Sciatic nerve (tissue), 2 donors: Measurements from ENCODE around the gene MST1R. TPM values are rescaled to one million over a fixed set of nuclear protein-coding genes. Genes with fewer than 3 reads are reported as not detected.
"Not testable (repeated sequence)": the region's sequence is repeated elsewhere in the genome, so short reads cannot be mapped to it uniquely, and the experiment has no call there.

ENCODE experiments used
- ATAC-seq: fragments of 200-7000 bp; cut with Tn5 transposase; one replicate; pipeline ENCODE4 v1.9.1; 2020; ENCODE audit warnings: mild to moderate bottlenecking, moderate library complexity
- DNase-seq: peaks from one replicate; pipeline ENCODE4 v3.0.0-alpha.2; 2020; ENCODE audit warnings: low spot score
- intact Hi-C: fragments of 100-400 bp; cut with DNase I; formaldehyde crosslinking; loops from one replicate; pipeline ENCODE4 v1.14.2; 2022
- total RNA-seq: library from RNA; stranded (reverse); fragmentation: NEBNext Ultra II Directional; extraction: Animal tissue kit (Norgen Biotek cat#: 25700); gene quantifications from one replicate; pipeline ENCODE4 v1.2.1, GENCODE V29; 2021
- donor health status: DM: no; HTN: no; CAD: no.
- donor health status: DM: no; HTN: no; CAD: no.

MST1R gene
- 2.7 TPM for total RNA-seq

GRCh38 chr3:49903451-49904424, at the start of gene MST1R:
TSS of gene MST1R (minus strand) at chr3:49903873. CDS start at chr3:49903609, 264 bp downstream.
- DNase-seq (peak; percentile 85), ATAC-seq (peak; percentile 85)
- intact Hi-C loops = no loop called here

DNA sequence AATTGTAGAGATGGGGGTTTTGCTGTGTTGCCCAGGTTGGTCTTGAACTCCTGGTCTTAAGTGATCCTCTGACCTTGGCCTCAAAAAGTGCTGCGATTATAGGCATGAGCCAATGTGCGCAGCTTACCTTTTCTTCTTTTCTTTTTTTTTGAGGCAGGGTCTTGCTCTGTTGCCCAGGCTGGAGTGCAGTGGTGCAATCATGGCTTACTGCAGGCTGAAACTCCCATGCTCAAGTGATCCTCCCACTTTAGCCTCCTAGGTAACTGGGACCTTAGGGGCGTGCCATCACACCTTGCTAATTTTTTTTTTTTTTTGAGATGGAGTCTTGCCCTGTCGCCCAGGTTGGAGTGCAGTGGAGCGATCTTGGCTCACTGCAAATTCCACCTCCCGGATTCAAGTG, 49.3 kb upstream of the MST1R start:
- intact Hi-C loops = no loop called here
- no peak for ATAC-seq
- no peak for DNase-seq

DNA sequence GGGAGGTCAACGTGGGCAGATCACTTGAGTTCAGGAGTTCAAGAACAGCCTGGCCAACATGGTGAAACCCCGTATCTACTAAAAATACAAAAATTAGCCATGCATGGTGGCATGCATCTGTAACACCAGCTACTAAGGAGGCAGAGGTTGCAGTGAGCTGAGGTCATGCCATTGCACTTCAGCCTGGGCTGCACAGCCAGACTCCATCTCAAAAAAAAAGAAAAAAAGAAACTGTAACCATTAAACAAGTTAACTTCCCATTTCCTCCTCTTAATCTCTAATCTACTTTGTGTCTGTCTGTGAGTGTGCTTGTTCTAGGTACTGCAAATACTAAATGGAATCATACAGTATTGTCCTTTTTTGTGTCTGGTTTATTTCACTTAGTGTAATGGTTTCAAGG, 39.0 kb upstream of the MST1R start:
- intact Hi-C loops = no loop called here
- DNase-seq = no peak
- ATAC-seq = no peak

DNA sequence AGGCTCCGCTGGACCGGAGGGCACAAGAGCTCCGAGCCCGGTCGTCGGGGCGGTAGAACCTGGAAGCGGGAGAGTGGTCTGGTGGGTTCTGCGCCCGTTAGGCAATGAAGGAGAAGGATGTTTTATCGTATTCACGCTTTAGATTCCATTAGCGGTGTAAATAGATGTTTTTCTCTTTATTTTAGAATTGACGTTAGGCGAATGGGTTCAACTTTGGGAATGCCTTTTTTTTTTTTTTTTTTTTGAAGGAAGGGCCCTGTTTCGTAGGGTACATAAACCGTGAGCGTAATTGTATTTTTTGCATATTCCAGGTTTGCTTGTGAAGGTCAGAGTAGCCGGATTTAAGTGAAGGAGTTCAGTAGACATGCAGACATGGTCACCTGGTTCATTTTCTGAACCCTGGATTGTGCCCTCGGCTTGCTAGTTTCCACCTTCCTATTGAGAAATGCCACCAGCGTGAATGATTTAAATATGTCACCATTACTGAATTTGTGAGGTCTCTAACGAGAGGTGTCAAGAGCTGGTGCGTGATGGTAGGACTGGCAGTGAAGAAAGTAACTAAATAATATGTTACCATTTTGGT, 37.1 kb upstream of the MST1R start:
- intact Hi-C loops = no loop called here
- ATAC-seq (no peak), DNase-seq (no peak)

DNA sequence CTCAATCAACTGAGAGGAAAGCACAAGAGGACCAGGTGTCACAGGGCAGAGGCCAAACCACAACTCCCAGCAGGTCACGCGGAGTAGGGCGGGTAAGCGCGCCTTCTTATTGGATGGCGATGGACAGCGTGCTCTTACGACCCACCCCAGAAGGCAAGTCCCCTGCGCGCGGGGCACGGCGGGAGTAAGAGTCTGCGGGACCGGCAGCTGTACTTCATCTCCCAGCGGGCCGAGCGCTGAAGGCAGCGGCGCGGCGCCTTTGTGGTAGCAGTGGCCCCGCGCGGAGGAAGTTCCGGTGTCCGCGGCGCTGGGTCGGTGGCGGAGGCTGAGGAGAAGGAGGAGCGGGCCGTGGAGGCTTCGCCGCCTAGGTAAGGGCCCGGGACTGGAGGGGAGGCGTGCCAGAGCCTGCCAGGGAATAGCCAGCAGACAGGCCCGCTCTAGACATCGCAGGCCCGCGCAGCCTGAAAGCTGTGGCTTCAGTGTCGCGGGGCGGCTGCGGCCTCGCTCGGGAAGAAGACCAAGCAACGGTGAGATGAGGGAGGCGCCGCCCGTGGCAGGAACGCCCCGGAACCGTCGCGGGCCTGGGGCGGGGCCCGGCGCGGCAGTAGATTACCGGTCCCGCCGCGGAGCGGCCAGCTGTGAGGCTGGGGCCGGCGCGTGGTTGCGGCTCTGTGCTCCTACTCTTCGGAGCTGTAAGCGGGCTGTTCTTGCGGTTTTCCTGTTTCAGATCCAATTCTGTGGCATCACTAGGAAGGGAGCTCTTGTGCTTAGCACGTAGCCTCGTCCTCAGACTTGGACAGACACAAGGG, 36.4 kb upstream of the MST1R start, which contains the start of gene RBM6:
TSS of gene RBM6 (plus strand) at position 293 of the 809 bp plus-strand sequence. CDS start 22,492 bp downstream, outside the sequence.
- DNase-seq (peak; percentile 97), ATAC-seq (peak; percentile 100)
- intact Hi-C loops = no loop called here

GRCh38 chr3:49937090-49937489, 33.4 kb upstream of the MST1R start:
- DNase-seq (no peak), ATAC-seq (no peak)
- intact Hi-C loops = no loop called here

GRCh38 chr3:49932281-49932680, 28.6 kb upstream of the MST1R start:
- DNase-seq, intact Hi-C loops, ATAC-seq: not testable (repeated sequence)

DNA sequence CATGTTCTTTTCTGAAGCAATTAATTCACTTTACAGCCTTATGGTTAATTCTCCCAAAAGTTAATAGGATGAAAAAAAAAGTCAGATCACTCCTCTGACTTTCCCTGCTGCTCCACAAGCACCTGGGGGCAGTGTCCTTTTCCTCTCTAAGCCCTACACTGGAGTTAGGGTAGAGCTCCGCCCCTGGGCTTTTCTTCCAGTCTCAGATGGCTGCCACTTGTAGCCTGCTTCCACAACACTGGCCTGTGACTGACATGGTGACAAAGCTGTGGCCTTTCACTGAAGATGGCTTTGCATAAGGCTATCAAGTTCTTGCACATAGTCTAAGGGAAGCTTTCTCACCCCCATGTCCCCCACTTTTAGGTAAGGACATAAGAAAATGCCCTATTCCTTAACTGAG, 27.2 kb upstream of the MST1R start:
- intact Hi-C loops = no loop called here
- no peak for ATAC-seq
- no peak for DNase-seq

GRCh38 chr3:49930168-49930690, 26.6 kb upstream of the MST1R start:
- DNase-seq = no peak
- intact Hi-C loops = no loop called here
- peak; percentile 44 for ATAC-seq

- intact Hi-C loops = no loop called here
- ATAC-seq = peak; percentile 99
- DNase-seq = peak; percentile 97
These were observed 25.9 kb upstream of the MST1R start, which contains the start of gene MON1A for GRCh38 chr3:49929291-49930167. TSS of gene MON1A (minus strand) at chr3:49929811. CDS start at chr3:49913346, 16,465 bp downstream.

DNA sequence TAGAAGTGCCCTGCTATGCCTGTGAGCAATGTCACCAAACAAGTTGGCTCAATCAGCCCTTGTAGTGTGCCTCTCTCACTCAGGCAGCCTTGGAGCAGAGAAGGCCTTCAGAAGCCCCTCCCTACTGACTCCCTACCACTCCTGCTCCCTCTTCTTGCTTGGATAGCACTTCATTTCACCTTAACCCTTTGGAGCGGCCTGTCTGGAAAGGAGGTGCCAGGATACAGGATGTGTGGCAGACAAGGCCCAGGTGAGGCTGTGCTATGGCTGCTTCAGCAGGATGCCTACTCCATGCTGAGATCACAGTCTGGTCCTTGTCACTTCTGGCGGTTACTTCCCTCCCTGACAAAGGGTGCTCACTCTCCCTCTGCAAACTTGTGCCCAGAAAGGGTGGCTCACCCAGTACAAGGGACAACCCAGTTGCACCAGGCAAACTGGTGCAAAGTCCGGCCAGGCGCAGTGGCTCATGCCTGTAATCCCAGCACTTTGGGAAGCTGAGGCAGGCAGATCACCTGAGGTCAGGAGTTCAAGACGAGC, 24.9 kb upstream of the MST1R start:
- ATAC-seq (no peak), DNase-seq (no peak)
- intact Hi-C loops = no loop called here

DNA sequence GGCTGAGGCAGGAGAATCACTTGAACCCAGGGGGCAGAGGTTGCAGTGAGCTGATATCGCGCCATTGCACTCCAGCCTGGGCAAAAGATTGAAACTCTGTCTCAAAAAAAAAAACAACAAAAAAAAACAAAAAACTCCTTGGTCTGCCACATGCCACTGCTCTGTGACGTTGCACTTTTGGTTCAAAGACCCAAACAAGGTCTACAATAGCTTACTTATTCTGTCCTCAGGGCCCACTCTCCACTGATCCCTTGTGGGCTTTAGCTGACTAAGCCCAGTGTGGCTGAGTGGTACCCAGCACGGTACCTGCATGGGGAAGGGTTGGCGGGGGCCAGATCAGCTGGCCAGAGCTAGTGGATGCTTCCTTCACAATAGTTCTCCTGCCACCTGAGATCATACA, 24.1 kb upstream of the MST1R start:
- ATAC-seq = no peak
- intact Hi-C loops = no loop called here
- no peak for DNase-seq

- no peak for ATAC-seq
- no peak for DNase-seq
These were observed 22.6 kb upstream of the MST1R start for GRCh38 chr3:49926117-49926728.

DNA sequence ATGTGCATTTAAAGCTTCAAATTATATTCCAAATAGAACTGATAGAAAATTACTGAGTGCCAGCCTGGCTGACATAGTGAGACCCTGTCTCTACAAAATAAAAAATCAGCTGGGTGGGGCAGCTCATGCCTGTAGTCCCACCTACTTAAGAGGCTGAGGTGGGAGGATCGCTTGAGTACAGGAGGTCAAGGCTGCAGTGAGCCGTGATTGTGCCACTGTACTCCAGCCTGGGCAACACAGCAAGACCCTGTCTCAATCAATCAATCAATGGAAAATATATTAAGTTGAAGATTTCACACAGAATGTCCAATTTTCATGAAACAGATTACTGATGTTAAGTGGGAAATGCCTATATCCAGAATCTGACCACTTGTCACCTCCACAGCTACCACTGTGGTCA, 21.8 kb upstream of the MST1R start:
- intact Hi-C loops = no loop called here
- DNase-seq (no peak), ATAC-seq (no peak)

More at GRCh38 chr3:49926117-49926728, 22.6 kb upstream of the MST1R start:
- intact Hi-C loops = no loop called here

DNA sequence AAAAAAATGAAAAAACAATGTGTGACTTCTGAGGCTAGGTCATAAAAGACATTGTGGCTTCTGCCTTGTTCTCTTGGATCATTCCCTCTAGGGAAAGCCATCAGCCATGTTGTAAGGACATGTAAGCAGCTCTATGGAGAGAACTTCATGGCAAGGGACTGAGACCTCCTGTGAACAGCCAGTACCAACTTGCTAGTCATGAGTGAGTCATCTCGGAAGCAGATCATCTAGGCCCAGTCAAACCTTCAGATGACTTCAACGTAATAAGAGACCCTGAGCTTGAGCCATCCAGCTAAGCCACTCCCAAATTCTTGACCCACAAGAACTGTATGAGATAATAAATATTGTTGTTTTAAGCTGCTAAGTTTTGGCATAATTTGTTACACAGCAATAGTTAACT, 21.0 kb upstream of the MST1R start:
- ATAC-seq = no peak
- no peak for DNase-seq
- intact Hi-C loops = no loop called here

GRCh38 chr3:49917806-49918590, 14.3 kb upstream of the MST1R start:
- DNase-seq, intact Hi-C loops, ATAC-seq: not testable (repeated sequence)

GRCh38 chr3:49916686-49917085, 13.0 kb upstream of the MST1R start:
- ATAC-seq (peak; percentile 66), DNase-seq (no peak)
- intact Hi-C loops = no loop called here
